Stimulated activated CD8-positive, alpha-beta memory T cell treated with anti-CD3 and anti-CD28 coated beads, Interleukin-7, amount 100 ng/mL, for 24 hours (primary cell): ENCODE measurements around the gene STAP2.
A peak's percentile ranks its signal among the peaks of the same experiment; 100 is the strongest.

ENCODE experiments used
- DNase-seq: peaks from one replicate; pipeline ENCODE4 v3.0.0-alpha.2; 2020; ENCODE audit warnings: low read depth

STAP2 gene

GRCh38 chr19:4370418-4371041, 31.9 kb upstream of the STAP2 start:
- DNase-seq, result no peak

DNA sequence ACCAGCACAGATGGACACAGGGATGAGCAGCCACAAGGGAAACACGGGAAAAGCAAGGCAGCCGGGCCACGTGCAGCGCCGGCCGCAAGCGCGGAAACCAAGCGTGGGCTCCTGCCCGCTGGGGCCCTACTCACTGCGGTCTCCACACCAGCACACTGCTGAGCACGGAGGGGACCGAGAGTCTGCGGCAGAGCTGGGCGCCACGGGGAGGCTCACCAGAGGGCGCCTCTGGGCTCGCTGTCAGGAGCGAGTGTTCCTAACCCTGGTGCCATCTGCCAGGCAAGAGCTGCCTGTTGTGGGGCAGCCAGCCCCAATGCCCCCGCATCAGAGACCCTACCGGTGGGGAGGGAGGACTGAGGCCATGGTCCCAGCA, 31.2 kb upstream of the STAP2 start:
- peak; percentile 48 for DNase-seq

- DNase-seq, result peak; percentile 32
Observed at GRCh38 chr19:4369109-4369887, 30.7 kb upstream of the STAP2 start.

GRCh38 chr19:4368128-4368820, 29.6 kb upstream of the STAP2 start:
- DNase-seq, result no peak

GRCh38 chr19:4367781-4368127, 29.1 kb upstream of the STAP2 start:
- DNase-seq, result no peak

- DNase-seq, result no peak
Observed at GRCh38 chr19:4367336-4367723, 28.7 kb upstream of the STAP2 start.

DNA sequence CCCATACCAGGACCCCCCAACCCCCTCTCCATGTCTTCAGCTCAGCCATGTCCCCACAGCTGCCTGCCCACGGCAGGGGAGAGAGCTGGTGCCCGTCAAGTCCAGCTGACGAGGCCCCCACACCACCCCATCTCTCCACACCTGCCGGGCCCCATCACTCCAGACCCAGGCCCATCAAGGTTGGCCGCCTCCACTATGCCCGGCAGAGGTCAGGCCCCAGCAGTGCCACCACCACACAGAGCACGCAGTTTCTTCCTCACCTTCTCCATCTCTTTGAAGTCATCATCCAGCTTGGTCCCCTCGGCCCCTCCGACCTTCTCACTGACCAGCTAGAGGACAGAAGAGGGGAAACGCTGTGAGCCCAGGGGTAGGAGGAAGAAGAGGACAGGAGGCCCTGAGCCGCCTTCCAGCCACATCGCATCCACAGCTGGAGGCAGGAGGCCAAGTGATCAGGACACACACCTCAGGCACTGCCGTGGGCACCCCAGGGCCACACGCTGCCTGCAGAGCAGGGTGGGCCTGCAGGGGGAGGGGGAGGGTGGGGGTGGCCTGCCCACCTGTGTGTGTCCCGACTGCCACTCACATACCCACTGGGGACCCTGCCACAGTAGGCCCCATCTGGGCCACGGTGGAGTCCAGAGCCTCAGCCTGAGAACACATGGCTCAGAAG, 28.2 kb upstream of the STAP2 start:
- DNase-seq, result no peak

GRCh38 chr19:4365791-4366665, 27.4 kb upstream of the STAP2 start:
- no peak for DNase-seq

DNA sequence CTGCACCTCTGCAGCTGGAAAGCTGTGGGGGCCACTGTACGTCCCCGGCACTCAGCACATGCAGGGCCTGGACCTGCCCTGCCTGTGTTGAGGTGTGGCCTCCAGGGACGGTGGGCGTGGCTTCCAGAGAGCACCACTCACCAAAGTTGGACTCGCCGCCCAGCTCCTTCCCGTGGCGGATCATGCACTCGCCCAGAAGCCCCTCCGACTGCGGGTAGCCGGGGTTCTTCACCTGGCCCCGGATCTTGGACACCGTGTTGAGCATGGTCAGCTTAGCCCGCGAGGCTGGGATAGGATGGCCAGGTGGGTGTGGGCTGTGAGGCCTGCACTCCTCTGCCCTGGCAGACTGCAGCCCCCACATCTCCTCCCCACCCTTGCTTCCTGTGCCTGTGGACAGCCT, 26.7 kb upstream of the STAP2 start:
- no peak for DNase-seq

DNA sequence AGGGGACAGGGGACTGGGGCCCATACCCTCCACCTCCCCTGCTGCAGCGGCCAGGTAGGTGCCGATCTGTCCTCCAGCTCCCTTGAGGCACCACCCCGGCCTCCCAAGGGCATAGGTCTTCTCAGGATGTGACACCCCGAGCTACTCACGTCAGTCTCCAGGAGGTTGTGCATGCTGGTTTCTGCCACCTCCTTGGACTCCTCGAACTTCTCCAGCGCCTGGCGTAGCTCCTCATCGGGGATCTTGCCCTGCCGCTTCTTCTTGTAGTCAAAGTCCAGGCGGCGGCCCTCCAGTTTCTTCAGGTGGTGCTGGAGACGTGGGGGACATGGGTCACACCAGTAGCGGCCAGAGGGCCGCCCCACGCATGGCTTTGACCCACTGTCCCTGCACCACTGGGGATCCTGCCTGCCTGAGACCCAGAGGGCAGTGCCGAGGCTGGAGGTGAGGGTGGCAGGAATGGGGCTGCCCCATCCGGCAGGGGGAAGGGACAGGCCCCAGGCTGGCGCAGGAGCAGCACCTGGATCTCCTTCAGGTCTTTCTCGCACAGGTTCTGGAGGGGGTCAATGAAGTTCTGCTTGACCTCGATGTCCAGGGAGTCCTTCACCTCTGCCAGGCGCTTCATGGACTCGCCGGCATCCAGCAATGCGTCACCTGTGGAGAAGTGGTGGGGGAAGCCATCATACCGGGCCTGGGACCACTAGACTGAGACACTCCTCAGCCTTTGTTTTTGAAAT, 25.1 kb upstream of the STAP2 start:
- DNase-seq, result no peak

DNA sequence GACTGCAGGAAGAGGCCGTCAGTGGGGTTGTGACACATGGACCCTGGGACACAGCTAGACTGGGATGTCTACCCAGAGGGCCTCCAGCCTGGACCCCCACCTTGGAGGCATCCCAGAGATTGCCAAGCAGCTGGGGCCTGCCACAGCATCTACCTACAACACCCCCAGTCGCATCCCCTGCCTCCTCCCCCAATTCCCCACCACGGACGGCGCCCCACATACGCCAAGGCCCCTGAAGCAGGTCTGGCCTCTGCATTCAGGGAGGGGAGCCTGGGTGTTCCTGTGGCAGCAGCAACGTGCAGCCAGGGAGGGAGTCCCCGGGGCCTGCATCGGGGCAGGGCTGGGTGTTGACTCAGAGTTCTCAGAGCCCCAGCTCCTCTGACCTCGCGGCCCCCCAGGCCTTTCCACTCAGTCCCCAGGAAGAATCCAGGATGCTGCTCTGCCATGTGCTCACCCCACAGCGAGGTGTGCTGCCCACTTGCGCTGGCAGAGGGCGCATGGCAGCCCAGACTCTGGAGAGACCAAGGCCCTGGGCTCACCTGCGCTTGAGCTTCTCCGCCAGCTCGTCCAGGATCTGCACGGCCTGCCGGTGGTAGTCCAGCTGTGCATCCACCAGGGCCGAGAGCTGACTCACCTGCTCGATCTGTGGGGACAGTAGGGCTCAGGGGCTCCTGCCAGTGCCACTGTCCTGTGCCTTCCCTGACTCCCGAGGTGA, 24.4 kb upstream of the STAP2 start:
- no peak for DNase-seq

- no peak for DNase-seq
Observed at GRCh38 chr19:4362101-4362828, 23.6 kb upstream of the STAP2 start.

GRCh38 chr19:4361152-4362046, 22.8 kb upstream of the STAP2 start:
- DNase-seq, result no peak

DNA sequence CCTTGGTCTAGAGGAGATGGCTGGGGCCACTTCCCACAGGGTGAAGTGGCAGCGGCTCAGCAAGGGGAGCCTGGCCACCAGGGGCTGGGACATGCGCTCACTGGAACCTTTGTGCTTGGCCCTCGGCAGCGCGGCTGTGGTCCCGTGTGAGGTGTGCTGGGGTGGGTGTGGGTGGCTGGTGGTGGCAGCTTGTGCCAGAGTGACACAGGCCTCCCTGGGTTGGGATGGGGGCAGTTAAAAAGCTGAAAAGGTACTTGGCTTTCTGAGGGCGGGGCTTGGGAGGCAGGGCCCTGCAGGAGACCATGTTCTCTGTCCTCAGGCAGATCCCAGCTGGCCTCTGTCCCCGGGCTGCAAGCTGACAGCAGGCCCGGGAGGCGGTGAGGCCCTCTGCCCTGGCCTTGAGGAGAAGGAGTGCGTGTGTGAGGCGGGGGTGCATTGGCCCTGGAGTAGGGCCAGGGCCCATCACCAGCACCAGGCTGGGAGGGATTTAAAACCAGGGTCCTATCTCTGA, 22.1 kb upstream of the STAP2 start:
- DNase-seq, result no peak

DNA sequence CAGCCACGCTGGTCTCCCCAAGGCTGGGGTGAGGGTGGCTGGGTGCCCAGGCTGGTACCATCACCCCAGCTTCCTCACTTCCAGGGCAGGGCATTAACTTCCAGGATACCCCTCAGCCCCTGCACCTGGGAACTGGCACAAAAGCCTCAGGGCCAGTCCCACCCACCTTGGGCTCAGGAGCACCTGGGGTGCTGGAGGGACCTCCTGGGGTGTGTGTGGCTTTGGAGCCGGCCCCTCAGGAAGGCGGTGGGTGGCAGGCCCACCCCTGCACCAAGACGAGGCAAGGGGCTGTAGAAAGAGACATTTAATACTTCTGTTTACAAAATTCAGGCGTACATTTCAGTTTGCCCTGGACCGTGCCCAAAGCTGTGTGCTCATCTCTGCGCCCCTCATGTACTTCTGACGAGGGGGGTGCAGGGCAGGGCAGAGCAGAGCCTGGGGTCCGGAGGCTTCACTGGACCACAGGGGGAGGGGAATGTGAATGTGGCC, 21.5 kb upstream of the STAP2 start:
- no peak for DNase-seq

DNA sequence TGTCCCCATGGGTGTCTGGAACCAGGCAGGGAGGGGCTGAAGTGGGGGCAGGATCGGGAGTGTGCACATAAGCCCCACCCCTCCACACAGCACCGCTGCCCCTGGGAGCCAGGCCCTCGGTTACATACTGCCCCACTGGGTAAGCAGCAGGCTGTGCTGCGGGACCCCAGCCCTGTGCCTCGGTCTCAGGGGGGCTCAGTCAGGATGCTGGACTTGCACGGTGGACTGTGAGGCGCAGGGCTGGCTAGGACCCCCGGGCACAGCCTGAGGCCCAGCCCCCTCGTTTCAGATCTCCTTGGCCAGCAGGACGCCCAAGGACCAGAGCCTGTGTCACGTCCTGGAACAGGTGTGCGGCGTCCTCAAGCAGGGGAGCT, 21.0 kb upstream of the STAP2 start:
- no peak for DNase-seq

GRCh38 chr19:4358709-4359626, 20.3 kb upstream of the STAP2 start:
- no peak for DNase-seq
